Measurements from ENCODE around the gene KLK4. TPM values are rescaled to one million over a fixed set of nuclear protein-coding genes. Genes with fewer than 3 reads are reported as not detected.

Gene KLK4
- polyA plus RNA-seq, 1 of the 3 experiments (the other 2 are of a cell fraction): not detected

DNA sequence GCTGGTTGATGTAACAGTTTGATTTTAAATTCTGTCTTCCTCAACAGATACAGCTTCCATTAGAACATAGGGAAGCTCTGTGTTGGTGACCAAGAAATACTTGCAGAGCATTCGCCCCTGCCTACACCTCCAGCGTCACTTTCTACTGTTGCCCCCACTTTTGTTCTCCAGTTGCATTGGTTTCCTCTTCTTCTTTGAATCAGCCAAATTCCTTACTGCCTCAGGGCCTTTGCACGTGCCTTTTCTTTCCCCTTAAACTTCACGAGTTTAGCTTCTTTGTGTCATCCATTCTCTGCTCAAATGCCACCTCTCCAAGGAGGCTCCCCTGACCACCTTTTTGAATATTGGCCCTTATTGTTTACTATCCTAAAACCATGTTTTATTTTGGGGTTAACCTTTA lies 35.9 kb upstream of the KLK4 start:
- no peak overlapping the region for H2AFZ ChIP-seq (ENCODE audit: low read depth)
- CTCF ChIA-PET: interaction anchor here (1.9 to 4.4 kb wide), 2 partner anchors 17 to 25 kb away, joined by 5 to 16 read pairs; no protein-coding TSS in a partner anchor

DNA sequence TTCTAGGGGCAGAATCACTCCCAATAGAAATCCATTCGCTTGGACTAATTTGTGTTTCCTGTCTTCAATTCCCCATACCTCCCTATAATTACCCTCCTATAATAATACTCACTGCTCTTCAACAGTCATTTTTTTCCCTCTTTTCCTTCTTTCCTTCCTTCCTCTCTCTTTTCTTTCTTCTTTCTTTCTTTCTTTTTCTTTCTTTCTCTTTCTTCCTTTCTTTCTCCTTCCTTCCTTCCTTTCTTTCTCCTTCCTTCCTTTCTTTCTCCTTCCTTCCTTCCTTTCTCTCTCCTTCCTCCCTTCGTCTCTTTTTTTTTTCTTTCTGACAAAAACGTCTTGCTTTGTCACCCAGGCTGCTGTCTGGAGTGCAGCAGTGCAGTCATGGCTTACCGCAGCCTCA lies 33.6 kb upstream of the KLK4 start:
- no peak overlapping the region for H2AFZ ChIP-seq (ENCODE audit: low read depth)
- H3K9me2 ChIP-seq: no peaks in the 10 kb centered on the region
- no peak overlapping the region for H3K4me3 ChIP-seq (ENCODE audit: low read depth in 2 of 2, low read length in 1 of 2)
- no peaks in the 10 kb centered on the region for H3K9me3 ChIP-seq
- no peak overlapping the region for H3K27ac ChIP-seq (ENCODE audit: low read depth in 2 of 2, low read length in 1 of 2)
- no peaks in the 10 kb centered on the region for H4K20me1 ChIP-seq (ENCODE audit: insufficient read depth)
- 12% methylated on average over 4 of the region's 4 CpGs for WGBS (ENCODE audit: low lambda C conversion rate)
- no peaks in the 10 kb centered on the region for H3K79me2 ChIP-seq (ENCODE audit: insufficient read depth)
- ChIA-PET CTCF (interaction anchor here (4.4 kb wide), 1 partner anchor 23 kb away, joined by 16 read pairs; no protein-coding TSS in a partner anchor), POLR2A (interaction anchor here (0.7 kb wide), 1 partner anchor 150 kb away, joined by 3 read pairs; no protein-coding TSS in a partner anchor)
- no peaks in the 10 kb centered on the region for H3K36me3 ChIP-seq (replicated peaks in 1 of 2; ENCODE audit: control insufficient read depth in 1 of 2, insufficient read depth in 2 of 2, low read length in 1 of 2)
- no peak overlapping the region for H3K4me2 ChIP-seq
- no peaks in the 10 kb centered on the region for H3K4me1 ChIP-seq (ENCODE audit: control insufficient read depth in 1 of 2, insufficient read depth in 2 of 2, low read depth in 1 of 2, low read length in 1 of 2)
- no peak overlapping the region for H3K9ac ChIP-seq
- DNase-seq: no peak
- H3K27me3 ChIP-seq (ENCODE audit: insufficient read depth): peaks cover 18% of the 10 kb centered on the region; the same call in 1 of the 2 replicates
- no peaks in the 10 kb centered on the region for H3F3A ChIP-seq (replicated peaks; ENCODE audit: insufficient read depth)
- TF ChIP-seq GABPA (IDR thresholded peaks at IDR 0.05; ENCODE audit: low read depth): no peak
- no peak for TF ChIP-seq YY1 (IDR thresholded peaks at IDR 0.05; ENCODE audit: low read depth)
- TF ChIP-seq CHD2 (IDR thresholded peaks at IDR 0.05; ENCODE audit: low read length, partially characterized antibody): no peak
- TF ChIP-seq, protein P1, sequence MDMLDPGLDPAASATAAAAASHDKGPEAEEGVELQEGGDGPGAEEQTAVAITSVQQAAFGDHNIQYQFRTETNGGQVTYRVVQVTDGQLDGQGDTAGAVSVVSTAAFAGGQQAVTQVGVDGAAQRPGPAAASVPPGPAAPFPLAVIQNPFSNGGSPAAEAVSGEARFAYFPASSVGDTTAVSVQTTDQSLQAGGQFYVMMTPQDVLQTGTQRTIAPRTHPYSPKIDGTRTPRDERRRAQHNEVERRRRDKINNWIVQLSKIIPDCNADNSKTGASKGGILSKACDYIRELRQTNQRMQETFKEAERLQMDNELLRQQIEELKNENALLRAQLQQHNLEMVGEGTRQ (IDR thresholded peaks at IDR 0.05; ENCODE audit: borderline replicate concordance, low read depth, low read length): no peak
- TF ChIP-seq, protein P2, sequence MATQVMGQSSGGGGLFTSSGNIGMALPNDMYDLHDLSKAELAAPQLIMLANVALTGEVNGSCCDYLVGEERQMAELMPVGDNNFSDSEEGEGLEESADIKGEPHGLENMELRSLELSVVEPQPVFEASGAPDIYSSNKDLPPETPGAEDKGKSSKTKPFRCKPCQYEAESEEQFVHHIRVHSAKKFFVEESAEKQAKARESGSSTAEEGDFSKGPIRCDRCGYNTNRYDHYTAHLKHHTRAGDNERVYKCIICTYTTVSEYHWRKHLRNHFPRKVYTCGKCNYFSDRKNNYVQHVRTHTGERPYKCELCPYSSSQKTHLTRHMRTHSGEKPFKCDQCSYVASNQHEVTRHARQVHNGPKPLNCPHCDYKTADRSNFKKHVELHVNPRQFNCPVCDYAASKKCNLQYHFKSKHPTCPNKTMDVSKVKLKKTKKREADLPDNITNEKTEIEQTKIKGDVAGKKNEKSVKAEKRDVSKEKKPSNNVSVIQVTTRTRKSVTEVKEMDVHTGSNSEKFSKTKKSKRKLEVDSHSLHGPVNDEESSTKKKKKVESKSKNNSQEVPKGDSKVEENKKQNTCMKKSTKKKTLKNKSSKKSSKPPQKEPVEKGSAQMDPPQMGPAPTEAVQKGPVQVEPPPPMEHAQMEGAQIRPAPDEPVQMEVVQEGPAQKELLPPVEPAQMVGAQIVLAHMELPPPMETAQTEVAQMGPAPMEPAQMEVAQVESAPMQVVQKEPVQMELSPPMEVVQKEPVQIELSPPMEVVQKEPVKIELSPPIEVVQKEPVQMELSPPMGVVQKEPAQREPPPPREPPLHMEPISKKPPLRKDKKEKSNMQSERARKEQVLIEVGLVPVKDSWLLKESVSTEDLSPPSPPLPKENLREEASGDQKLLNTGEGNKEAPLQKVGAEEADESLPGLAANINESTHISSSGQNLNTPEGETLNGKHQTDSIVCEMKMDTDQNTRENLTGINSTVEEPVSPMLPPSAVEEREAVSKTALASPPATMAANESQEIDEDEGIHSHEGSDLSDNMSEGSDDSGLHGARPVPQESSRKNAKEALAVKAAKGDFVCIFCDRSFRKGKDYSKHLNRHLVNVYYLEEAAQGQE (IDR thresholded peaks at IDR 0.05; ENCODE audit: low read depth, low read length): no peak
- TF ChIP-seq NRF1 (IDR thresholded peaks at IDR 0.05; ENCODE audit: low read depth, low read length): no peak
- TF ChIP-seq RFX5 (IDR thresholded peaks at IDR 0.05; ENCODE audit: low read length): no peak

More for the DNA sequence above, 35.9 kb upstream of the KLK4 start:
- no peak for DNase-seq
- no peak overlapping the region for H3K9ac ChIP-seq
- TF ChIP-seq JUND (IDR thresholded peaks at IDR 0.05) (no peak), ELF1 (IDR thresholded peaks at IDR 0.05) (no peak), SMC3 (IDR thresholded peaks at IDR 0.05; ENCODE audit: low read depth, low read length) (no peak), FOSL2 (IDR thresholded peaks at IDR 0.05; ENCODE audit: borderline replicate concordance, low read depth) (no peak), NFIC (IDR thresholded peaks at IDR 0.05; ENCODE audit: borderline replicate concordance) (no peak), POLR2AphosphoS5 (IDR thresholded peaks at IDR 0.05; ENCODE audit: low read depth, low read length) (no peak), TEAD4 (IDR thresholded peaks at IDR 0.05; ENCODE audit: borderline replicate concordance, insufficient read depth) (no peak), EP300 (IDR thresholded peaks at IDR 0.05; ENCODE audit: borderline replicate concordance in 1 of 2, low read depth in 1 of 2, low read length in 1 of 2) (no peak)
- TF ChIP-seq, protein P1 (IDR thresholded peaks at IDR 0.05; ENCODE audit: borderline replicate concordance, low read depth, low read length): no peak
- TF ChIP-seq, protein P3, sequence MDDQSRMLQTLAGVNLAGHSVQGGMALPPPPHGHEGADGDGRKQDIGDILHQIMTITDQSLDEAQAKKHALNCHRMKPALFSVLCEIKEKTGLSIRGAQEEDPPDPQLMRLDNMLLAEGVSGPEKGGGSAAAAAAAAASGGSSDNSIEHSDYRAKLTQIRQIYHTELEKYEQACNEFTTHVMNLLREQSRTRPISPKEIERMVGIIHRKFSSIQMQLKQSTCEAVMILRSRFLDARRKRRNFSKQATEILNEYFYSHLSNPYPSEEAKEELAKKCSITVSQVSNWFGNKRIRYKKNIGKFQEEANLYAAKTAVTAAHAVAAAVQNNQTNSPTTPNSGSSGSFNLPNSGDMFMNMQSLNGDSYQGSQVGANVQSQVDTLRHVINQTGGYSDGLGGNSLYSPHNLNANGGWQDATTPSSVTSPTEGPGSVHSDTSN (IDR thresholded peaks at IDR 0.05): no peak
- TF ChIP-seq, protein P4, sequence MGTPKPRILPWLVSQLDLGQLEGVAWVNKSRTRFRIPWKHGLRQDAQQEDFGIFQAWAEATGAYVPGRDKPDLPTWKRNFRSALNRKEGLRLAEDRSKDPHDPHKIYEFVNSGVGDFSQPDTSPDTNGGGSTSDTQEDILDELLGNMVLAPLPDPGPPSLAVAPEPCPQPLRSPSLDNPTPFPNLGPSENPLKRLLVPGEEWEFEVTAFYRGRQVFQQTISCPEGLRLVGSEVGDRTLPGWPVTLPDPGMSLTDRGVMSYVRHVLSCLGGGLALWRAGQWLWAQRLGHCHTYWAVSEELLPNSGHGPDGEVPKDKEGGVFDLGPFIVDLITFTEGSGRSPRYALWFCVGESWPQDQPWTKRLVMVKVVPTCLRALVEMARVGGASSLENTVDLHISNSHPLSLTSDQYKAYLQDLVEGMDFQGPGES (IDR thresholded peaks at IDR 0.05; ENCODE audit: low read depth, low read length): no peak
- TF ChIP-seq, protein P5, sequence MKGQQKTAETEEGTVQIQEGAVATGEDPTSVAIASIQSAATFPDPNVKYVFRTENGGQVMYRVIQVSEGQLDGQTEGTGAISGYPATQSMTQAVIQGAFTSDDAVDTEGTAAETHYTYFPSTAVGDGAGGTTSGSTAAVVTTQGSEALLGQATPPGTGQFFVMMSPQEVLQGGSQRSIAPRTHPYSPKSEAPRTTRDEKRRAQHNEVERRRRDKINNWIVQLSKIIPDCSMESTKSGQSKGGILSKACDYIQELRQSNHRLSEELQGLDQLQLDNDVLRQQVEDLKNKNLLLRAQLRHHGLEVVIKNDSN (IDR thresholded peaks at IDR 0.05; ENCODE audit: borderline replicate concordance, low read depth): no peak
- POLR2A ChIA-PET: no interaction called here
- WGBS (ENCODE audit: low lambda C conversion rate): 8% methylated on average over 4 of the region's 4 CpGs
- H3K9me3 ChIP-seq: no peaks in the 10 kb centered on the region
- no peak overlapping the region for H3K4me3 ChIP-seq (ENCODE audit: low read depth in 2 of 2, low read length in 1 of 2)
- no peaks in the 10 kb centered on the region for H4K20me1 ChIP-seq (ENCODE audit: insufficient read depth)
- no peak overlapping the region for H3K4me2 ChIP-seq
- H3K79me2 ChIP-seq (ENCODE audit: insufficient read depth): no peaks in the 10 kb centered on the region
- H3K9me2 ChIP-seq: no peaks in the 10 kb centered on the region
- peaks cover 30% of the 10 kb centered on the region; the same call in 1 of the 2 replicates for H3K27me3 ChIP-seq (ENCODE audit: insufficient read depth)
- H3K36me3 ChIP-seq (replicated peaks in 1 of 2; ENCODE audit: control insufficient read depth in 1 of 2, insufficient read depth in 2 of 2, low read length in 1 of 2): no peaks in the 10 kb centered on the region
- no peaks in the 10 kb centered on the region for H3K4me1 ChIP-seq (ENCODE audit: control insufficient read depth in 1 of 2, insufficient read depth in 2 of 2, low read depth in 1 of 2, low read length in 1 of 2)
- no peaks in the 10 kb centered on the region for H3F3A ChIP-seq (replicated peaks; ENCODE audit: insufficient read depth)
- H3K27ac ChIP-seq (ENCODE audit: low read depth in 2 of 2, low read length in 1 of 2): no peak overlapping the region

Measured in SK-N-SH (cell line).